Trophoblast cell (in vitro differentiated cells and primary cell): ENCODE data around the gene RBM47.
A peak's percentile ranks its signal among the peaks of the same experiment; 100 is the strongest.

Experiments
- DNase-seq, 2 donors: peaks; one replicate each; pipeline ENCODE4 v3.0.0-alpha.2; 2016
- H2AFZ ChIP-seq: 2 replicates; pipeline ENCODE4 v1.6.1; 2013; ENCODE audit warnings: low read length, moderate library complexity, mild to moderate bottlenecking; ENCODE audit not compliant: insufficient read depth, poor library complexity
- H2AK5ac ChIP-seq: 2 replicates; pipeline ENCODE4 v1.6.1; 2013; ENCODE audit warnings: mild to moderate bottlenecking, low read length
- H2BK120ac ChIP-seq: 2 replicates; pipeline ENCODE4 v1.6.1; 2013; ENCODE audit warnings: low read length, mild to moderate bottlenecking, moderate library complexity; ENCODE audit not compliant: insufficient read depth, poor library complexity
- H2BK12ac ChIP-seq: 2 replicates; pipeline ENCODE4 v1.6.1; 2013; ENCODE audit warnings: mild to moderate bottlenecking, low read length, moderate library complexity
- H2BK5ac ChIP-seq: 2 replicates; pipeline ENCODE4 v1.6.1; 2013; ENCODE audit warnings: low read length, low read depth, moderate library complexity, mild to moderate bottlenecking; ENCODE audit not compliant: poor library complexity
- H3K14ac ChIP-seq: 2 replicates; pipeline ENCODE4 v1.6.1; 2013; ENCODE audit warnings: mild to moderate bottlenecking, low read length
- H3K18ac ChIP-seq: 2 replicates; pipeline ENCODE4 v1.6.1; 2013; ENCODE audit warnings: mild to moderate bottlenecking, low read length
- H3K23ac ChIP-seq: 2 replicates; pipeline ENCODE4 v1.6.1; 2013; ENCODE audit warnings: low read length
- H3K27ac ChIP-seq: 2 replicates; pipeline ENCODE4 v1.5.1; 2013; ENCODE audit warnings: low read depth, mild to moderate bottlenecking, inconsistent platforms, low read length, moderate library complexity
- H3K27me3 ChIP-seq: 2 replicates; pipeline ENCODE4 v1.6.1; 2013; ENCODE audit warnings: inconsistent platforms, mild to moderate bottlenecking, low read length, moderate library complexity; ENCODE audit not compliant: insufficient read depth
- H3K36me3 ChIP-seq, 2 experiments: 1 replicate in 1 of 2; 2 replicates in 1 of 2; pipeline ENCODE4 v1.6.1; 2013; ENCODE audit warnings: low read length in 2 of 2, mild to moderate bottlenecking in 2 of 2, moderate library complexity in 1 of 2; ENCODE audit not compliant: insufficient read depth in 2 of 2, control insufficient read depth in 1 of 2
- H3K4ac ChIP-seq: 2 replicates; pipeline ENCODE4 v1.6.1; 2013; ENCODE audit warnings: low read depth, mild to moderate bottlenecking, low read length, moderate library complexity
- H3K4me1 ChIP-seq, 2 experiments: 1 replicate in 1 of 2; 2 replicates in 1 of 2; pipeline ENCODE4 v1.6.1; 2013; ENCODE audit warnings: low read length in 2 of 2, mild to moderate bottlenecking in 2 of 2, moderate library complexity in 1 of 2; ENCODE audit not compliant: insufficient read depth in 2 of 2, control insufficient read depth in 1 of 2
- H3K4me2 ChIP-seq: 2 replicates; pipeline ENCODE4 v1.6.1; 2013; ENCODE audit warnings: inconsistent platforms, mild to moderate bottlenecking, low read length, moderate library complexity
- H3K4me3 ChIP-seq: 2 replicates; pipeline ENCODE4 v1.5.1; 2013; ENCODE audit warnings: mild to moderate bottlenecking, low read depth, low read length, inconsistent platforms
- H3K79me1 ChIP-seq: one replicate; pipeline ENCODE4 v1.6.1; 2013; ENCODE audit warnings: low read length
- H3K79me2 ChIP-seq: 2 replicates; pipeline ENCODE4 v1.6.1; 2013; ENCODE audit warnings: low read length, mild to moderate bottlenecking; ENCODE audit not compliant: control insufficient read depth, insufficient read depth, poor library complexity
- H3K9ac ChIP-seq: 2 replicates; pipeline ENCODE4 v1.6.1; 2013; ENCODE audit warnings: mild to moderate bottlenecking, low read length
- H3K9me3 ChIP-seq: 2 replicates; pipeline ENCODE4 v1.6.1; 2013; ENCODE audit warnings: low read depth, mild to moderate bottlenecking, control low read depth, inconsistent platforms, low read length; ENCODE audit not compliant: insufficient read depth
- H4K12ac ChIP-seq: 2 replicates; pipeline ENCODE4 v1.6.1; 2013; ENCODE audit warnings: low read depth, mild to moderate bottlenecking, low read length, moderate library complexity
- H4K8ac ChIP-seq: 2 replicates; pipeline ENCODE4 v1.6.1; 2013; ENCODE audit warnings: low read depth, mild to moderate bottlenecking, low read length, moderate library complexity
- H4K91ac ChIP-seq: one replicate; pipeline ENCODE4 v1.6.1; 2013; ENCODE audit warnings: low read depth, mild to moderate bottlenecking, low read length, moderate library complexity
- WGBS: extraction: QIAGEN DNeasy Blood & Tissue Kit; methylation state at CpG from one replicate; pipeline ENCODE4 v1.1.7; 2013; ENCODE audit warnings: missing lambda C conversion rate; ENCODE audit not compliant: insufficient read length, insufficient coverage; ENCODE audit errors: extremely low coverage; 5-methylcytosine and 5-hydroxymethylcytosine counted together

The RBM47 gene

GRCh38 chr4:40669504-40669903 is 39.8 kb upstream of the RBM47 start:
- Histone ChIP-seq H2BK5ac (peak overlapping the region; percentile 23), H3K79me2 (peaks cover 5% of the 10 kb centered on the region), H2BK120ac (peak overlapping the region; percentile 45), H3K27me3 (no peaks in the 10 kb centered on the region), H4K91ac (no peak overlapping the region), H3K4me1 (peaks cover 14 to 16% of the 10 kb centered on the region in 2 experiments), H3K4ac (no peak overlapping the region), H3K9me3 (no peaks in the 10 kb centered on the region), H3K23ac (no peak overlapping the region), H4K12ac (no peak overlapping the region), H3K27ac (no peak overlapping the region), H3K9ac (no peak overlapping the region), H3K4me2 (no peak overlapping the region), H3K36me3 (no peaks in the 10 kb centered on the region), H3K18ac (no peak overlapping the region), H2AK5ac (peak overlapping the region; percentile 47), H4K8ac (no peak overlapping the region), H3K4me3 (no peak overlapping the region), H3K14ac (no peak overlapping the region), H2BK12ac (peak overlapping the region; percentile 47), H3K79me1 (peaks cover 20% of the 10 kb centered on the region), H2AFZ (no peak overlapping the region)
- no peak for DNase-seq
- no CpG with 5 or more reads among the region's 8 CpGs for WGBS

GRCh38 chr4:40665842-40666241 is 36.2 kb upstream of the RBM47 start:
- H4K8ac ChIP-seq, result no peak overlapping the region
- DNase-seq, result no peak
- no peak overlapping the region for H3K14ac ChIP-seq
- H2AK5ac ChIP-seq, result no peak overlapping the region
- H3K79me1 ChIP-seq, result peaks cover 2% of the 10 kb centered on the region
- H4K91ac ChIP-seq, result no peak overlapping the region
- H3K18ac ChIP-seq, result no peak overlapping the region
- no peak overlapping the region for H3K23ac ChIP-seq
- no peak overlapping the region for H4K12ac ChIP-seq
- H3K4me3 ChIP-seq, result no peak overlapping the region
- no peak overlapping the region for H3K27ac ChIP-seq
- no peak overlapping the region for H3K4me2 ChIP-seq
- H2AFZ ChIP-seq, result no peak overlapping the region
- no peak overlapping the region for H3K9ac ChIP-seq
- peaks cover 2 to 4% of the 10 kb centered on the region in 2 experiments for H3K4me1 ChIP-seq
- no peak overlapping the region for H3K4ac ChIP-seq
- H2BK12ac ChIP-seq, result no peak overlapping the region
- no peak overlapping the region for H2BK120ac ChIP-seq
- no peak overlapping the region for H2BK5ac ChIP-seq
- no peaks in the 10 kb centered on the region for H3K27me3 ChIP-seq
- H3K9me3 ChIP-seq, result no peaks in the 10 kb centered on the region
- no peaks in the 10 kb centered on the region for H3K79me2 ChIP-seq
- no peaks in the 10 kb centered on the region for H3K36me3 ChIP-seq

- no peak overlapping the region for H3K18ac ChIP-seq
- H4K12ac ChIP-seq, result no peak overlapping the region
- no peak overlapping the region for H3K4ac ChIP-seq
- H4K91ac ChIP-seq, result no peak overlapping the region
- no peak overlapping the region for H3K23ac ChIP-seq
- H3K4me3 ChIP-seq, result no peak overlapping the region
- no peak overlapping the region for H2BK12ac ChIP-seq
- H3K27ac ChIP-seq, result no peak overlapping the region
- no peak overlapping the region for H3K9ac ChIP-seq
- H2AK5ac ChIP-seq, result no peak overlapping the region
- H3K4me2 ChIP-seq, result no peak overlapping the region
- H3K4me1 ChIP-seq, result peaks cover 2 to 3% of the 10 kb centered on the region in 2 experiments
- no peaks in the 10 kb centered on the region for H3K79me2 ChIP-seq
- H3K36me3 ChIP-seq, result no peaks in the 10 kb centered on the region
- no peak overlapping the region for H3K14ac ChIP-seq
- no peaks in the 10 kb centered on the region for H3K9me3 ChIP-seq
- no peaks in the 10 kb centered on the region for H3K79me1 ChIP-seq
- no peak overlapping the region for H4K8ac ChIP-seq
- H2BK120ac ChIP-seq, result no peak overlapping the region
- WGBS, result no CpG with 5 or more reads among the region's 10 CpGs
- no peaks in the 10 kb centered on the region for H3K27me3 ChIP-seq
- peak; percentile 50 to 73 for DNase-seq
- H2BK5ac ChIP-seq, result no peak overlapping the region
- H2AFZ ChIP-seq, result no peak overlapping the region
Measured at GRCh38 chr4:40662962-40663604, 33.4 kb upstream of the RBM47 start.

- Histone ChIP-seq H3K79me2 (no peaks in the 10 kb centered on the region), H3K9me3 (no peaks in the 10 kb centered on the region), H4K12ac (no peak overlapping the region), H3K27me3 (no peaks in the 10 kb centered on the region), H3K79me1 (no peaks in the 10 kb centered on the region), H3K4me1 (no peaks in the 10 kb centered on the region), H3K4ac (no peak overlapping the region), H2AK5ac (no peak overlapping the region), H3K18ac (no peak overlapping the region), H4K8ac (no peak overlapping the region), H3K14ac (no peak overlapping the region), H2BK120ac (no peak overlapping the region), H3K9ac (no peak overlapping the region), H2BK5ac (no peak overlapping the region), H2BK12ac (no peak overlapping the region), H2AFZ (no peak overlapping the region), H4K91ac (no peak overlapping the region), H3K4me2 (no peak overlapping the region), H3K36me3 (no peaks in the 10 kb centered on the region), H3K27ac (no peak overlapping the region), H3K4me3 (no peak overlapping the region), H3K23ac (no peak overlapping the region)
- no CpG with 5 or more reads among the region's 4 CpGs for WGBS
- DNase-seq, result no peak
Measured at GRCh38 chr4:40661803-40662202, 32.1 kb upstream of the RBM47 start.
